Raji (cell line): ENCODE measurements around the gene NCOA7.

ENCODE experiments used
- POLR2A ChIP-seq: IDR thresholded peaks from 2 replicates; pipeline ENCODE4 v1.6.1; 2011; ENCODE audit warnings: low read depth, low read length, control low read depth; ENCODE audit not compliant: insufficient read depth

The NCOA7 gene

GRCh38 chr6:125922322-125922860, 131.6 kb downstream of the NCOA7 start:
- no peak for TF ChIP-seq POLR2A

DNA sequence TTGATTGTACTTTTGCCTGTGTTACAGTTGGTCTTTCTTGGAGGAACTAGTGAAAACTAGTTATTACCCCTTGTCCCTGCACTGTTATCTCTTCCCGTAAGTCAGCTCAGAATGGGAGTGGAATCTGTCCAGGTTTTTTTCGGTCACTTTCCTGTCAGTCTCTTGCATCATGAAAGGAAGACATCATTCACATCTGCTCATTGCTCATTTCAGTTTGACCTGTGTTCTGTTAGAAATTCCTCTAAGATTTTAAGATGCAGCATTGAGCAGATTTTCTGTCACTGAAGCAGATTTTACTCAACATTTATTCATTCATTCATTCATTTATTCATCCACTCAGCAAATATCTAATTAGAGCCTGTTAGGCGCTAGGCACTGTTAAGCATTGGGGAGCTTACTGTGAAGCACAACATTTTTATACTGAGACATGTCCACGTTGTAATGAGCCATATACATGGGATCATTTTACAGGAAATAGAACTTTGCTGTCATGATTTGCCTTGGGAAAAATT, 132.7 kb downstream of the NCOA7 start:
- TF ChIP-seq POLR2A: no peak

- no peak for TF ChIP-seq POLR2A
Measured at GRCh38 chr6:125924169-125924568, 133.4 kb downstream of the NCOA7 start.

- TF ChIP-seq POLR2A: no peak
Measured at GRCh38 chr6:125924697-125925358, 134.1 kb downstream of the NCOA7 start.

- TF ChIP-seq POLR2A: no peak
Measured at GRCh38 chr6:125926711-125927110, 136.0 kb downstream of the NCOA7 start.

- no peak for TF ChIP-seq POLR2A
Measured at GRCh38 chr6:125927761-125928160, 137.0 kb downstream of the NCOA7 start.

DNA sequence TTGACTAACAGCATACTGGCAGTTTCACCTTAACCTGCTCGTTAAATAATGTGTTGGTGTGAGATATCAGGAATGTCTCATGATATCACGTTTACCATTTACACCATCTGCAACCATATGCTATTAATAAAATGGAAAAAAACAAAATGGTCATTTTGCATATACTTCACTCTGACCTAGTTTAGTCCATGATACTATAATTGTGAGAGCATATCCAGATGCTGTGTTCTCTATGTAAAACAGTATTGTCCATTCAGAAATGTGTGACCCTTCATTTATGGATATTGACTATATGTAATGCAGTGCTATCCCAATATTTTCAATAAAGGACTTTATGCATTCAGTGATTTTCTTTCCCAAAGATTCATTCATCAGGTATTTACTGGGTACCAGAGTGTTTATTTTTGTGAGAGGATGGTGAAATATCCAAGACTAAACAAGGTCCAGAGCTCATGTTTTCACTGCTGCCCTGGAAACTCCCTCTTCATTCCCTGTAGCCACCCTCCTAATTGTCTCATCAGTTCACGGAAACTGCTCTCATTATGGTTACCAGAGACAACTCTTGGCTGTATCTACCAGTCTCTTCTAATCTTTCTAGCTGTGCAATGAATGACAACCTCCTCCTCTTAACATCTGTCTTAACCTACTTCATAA, 140.1 kb downstream of the NCOA7 start:
- no peak for TF ChIP-seq POLR2A

DNA sequence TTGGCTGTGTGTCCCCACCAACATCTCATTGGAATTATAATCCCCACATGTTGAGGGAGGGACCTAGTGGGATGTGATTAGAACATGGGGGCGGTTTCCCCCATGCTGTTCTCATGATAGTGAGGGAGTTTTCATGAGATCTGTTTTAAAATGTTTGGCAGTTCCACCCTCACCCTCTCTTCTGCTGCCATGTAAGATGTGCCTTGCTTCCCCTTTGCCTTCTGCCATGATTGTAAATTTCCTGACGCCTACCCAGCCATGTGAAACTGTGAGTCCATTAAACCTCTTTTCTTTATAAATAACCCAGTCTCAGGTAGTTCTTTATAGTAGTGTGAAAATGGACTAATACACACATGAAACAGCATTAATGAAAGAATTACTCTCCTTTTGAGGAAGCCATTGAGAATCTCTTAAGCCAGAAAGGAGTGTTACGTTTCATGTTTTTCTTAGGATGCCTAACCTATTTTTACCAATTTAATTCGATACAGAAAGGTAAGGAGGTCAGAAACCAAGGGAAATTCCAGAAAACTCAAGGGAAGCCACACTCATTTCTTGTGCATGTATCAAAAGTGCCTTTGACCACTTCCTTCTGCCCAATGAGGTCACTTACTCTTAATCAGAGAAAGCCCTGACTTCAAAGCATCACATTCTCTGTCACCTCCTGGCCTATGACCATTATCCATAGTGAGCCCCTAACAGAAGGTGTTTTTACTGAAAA, 141.1 kb downstream of the NCOA7 start:
- TF ChIP-seq POLR2A: no peak

- TF ChIP-seq POLR2A: no peak
Measured at GRCh38 chr6:125932451-125932795, 141.7 kb downstream of the NCOA7 start.

GRCh38 chr6:125939026-125939425, 148.3 kb downstream of the NCOA7 start:
- TF ChIP-seq POLR2A: no peak

GRCh38 chr6:125939791-125940190, 149.0 kb downstream of the NCOA7 start:
- TF ChIP-seq POLR2A: no peak

- no peak for TF ChIP-seq POLR2A
Measured at GRCh38 chr6:125940247-125941041, 149.7 kb downstream of the NCOA7 start.

GRCh38 chr6:125942672-125943527, 152.1 kb downstream of the NCOA7 start:
- no peak for TF ChIP-seq POLR2A
